ENCODE measurements around the gene CCDC78. TPM values are rescaled to one million over a fixed set of nuclear protein-coding genes. Genes with fewer than 3 reads are reported as not detected.

The CCDC78 gene
- total and polyA plus RNA-seq, 2 of the 4 experiments (the other 2 are of a cell fraction) = 0.54 to 4.6 TPM

DNA sequence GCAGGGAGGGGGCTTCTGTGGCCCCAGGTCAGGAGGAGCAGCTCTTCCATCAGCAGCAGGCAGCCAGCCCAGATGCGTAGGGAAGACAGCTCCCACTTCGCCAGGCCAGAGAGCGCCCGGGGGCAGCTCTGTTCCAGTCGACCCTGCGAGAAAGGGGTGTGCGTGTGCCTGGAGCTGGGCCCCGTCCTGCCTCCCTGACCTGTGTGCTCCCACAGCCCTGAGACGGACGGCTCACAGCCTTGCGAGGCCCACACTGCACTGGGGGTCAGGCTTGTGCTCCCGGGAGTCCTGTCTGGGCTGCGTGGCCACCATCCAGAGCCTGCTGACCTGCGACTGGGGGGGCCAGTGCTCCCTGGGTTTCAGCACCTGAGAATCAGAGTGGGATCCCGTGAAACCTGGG lies 33.8 kb upstream of the CCDC78 start:
- H3K9ac ChIP-seq (ENCODE audit: low read depth, low read length) = no peak overlapping the region
- H3K23ac ChIP-seq (ENCODE audit: low read depth, low read length) = no peak overlapping the region
- no peak overlapping the region for H2BK15ac ChIP-seq (ENCODE audit: low read depth, low read length)
- no peak overlapping the region for H2BK20ac ChIP-seq (ENCODE audit: low read depth, low read length)
- H3K14ac ChIP-seq (replicated peaks; ENCODE audit: low read depth, low read length) = no peak overlapping the region
- H2AK9ac ChIP-seq (replicated peaks; ENCODE audit: low read depth, low read length, poor library complexity) = no peak overlapping the region
- H3K4me3 ChIP-seq (ENCODE audit: insufficient read depth, low read depth, low read length) = no peak overlapping the region
- intact Hi-C loops (cut with micrococcal nuclease) (no loop called here), dilution Hi-C loops (cut with HindIII; ENCODE audit: low sequenced_read_pairs, unreplicated experiment) (no loop called here), in situ Hi-C loops (cut with MboI; ENCODE audit: low sequenced_read_pairs) (no loop called here)
- BruUV-seq (replicated peaks) = no TSS peak
- no peak overlapping the region for H3K18ac ChIP-seq (ENCODE audit: low read depth, low read length)
- H3K79me1 ChIP-seq (ENCODE audit: low read depth in 1 of 2, low read length in 2 of 2) = no peaks in the 10 kb centered on the region
- H2BK120ac ChIP-seq (ENCODE audit: low read depth, low read length) = no peak overlapping the region
- no peak overlapping the region for H4K91ac ChIP-seq (ENCODE audit: insufficient read depth, low read depth, low read length)
- ATAC-seq (ENCODE audit: low read depth) = no peak
- H3K9me3 ChIP-seq (ENCODE audit: control insufficient read depth, insufficient read depth, low read length) = peaks cover 3% of the 10 kb centered on the region
- no peak overlapping the region for H2AFZ ChIP-seq (replicated peaks; ENCODE audit: low read length, poor library complexity)
- H3K36me3 ChIP-seq (ENCODE audit: control insufficient read depth, insufficient read depth, low read length) = no peaks in the 10 kb centered on the region
- no peak overlapping the region; the same call in 1 of the 2 replicates for H2AK5ac ChIP-seq (ENCODE audit: low read depth, low read length)
- no peak overlapping the region for H2BK5ac ChIP-seq (ENCODE audit: low read depth, low read length, poor library complexity, severe bottlenecking)
- no peak overlapping the region for H3K4me2 ChIP-seq (ENCODE audit: low read depth, low read length)
- DNase-seq = no peak
- TF ChIP-seq MXI1 (IDR thresholded peaks at IDR 0.05; ENCODE audit: borderline replicate concordance, low read depth, low read length) (no peak), MAFK (IDR thresholded peaks at IDR 0.05; ENCODE audit: low read depth, low read length) (no peak), POLR2A (IDR thresholded peaks at IDR 0.05; ENCODE audit: low read depth, low read length) (no peak), CHD1 (IDR thresholded peaks at IDR 0.05; ENCODE audit: low read depth, low read length) (no peak), RAD21 (IDR thresholded peaks at IDR 0.05; ENCODE audit: low read length) (no peak), CEBPB (IDR thresholded peaks at IDR 0.05; ENCODE audit: low read depth, low read length) (no peak), RFX5 (IDR thresholded peaks at IDR 0.05; ENCODE audit: low read depth, low read length) (no peak), MAZ (IDR thresholded peaks at IDR 0.05; ENCODE audit: borderline replicate concordance, low read depth, low read length) (no peak), FOS (IDR thresholded peaks at IDR 0.05; ENCODE audit: low read depth, low read length) (no peak), RCOR1 (IDR thresholded peaks at IDR 0.05; ENCODE audit: insufficient replicate concordance, low read length) (no peak), SMC3 (IDR thresholded peaks at IDR 0.05; ENCODE audit: low read depth, low read length) (no peak), BHLHE40 (IDR thresholded peaks at IDR 0.05; ENCODE audit: low read depth, low read length) (no peak), NFE2L2 (IDR thresholded peaks at IDR 0.05; ENCODE audit: low read depth, low read length) (no peak)
- TF ChIP-seq, protein P1, sequence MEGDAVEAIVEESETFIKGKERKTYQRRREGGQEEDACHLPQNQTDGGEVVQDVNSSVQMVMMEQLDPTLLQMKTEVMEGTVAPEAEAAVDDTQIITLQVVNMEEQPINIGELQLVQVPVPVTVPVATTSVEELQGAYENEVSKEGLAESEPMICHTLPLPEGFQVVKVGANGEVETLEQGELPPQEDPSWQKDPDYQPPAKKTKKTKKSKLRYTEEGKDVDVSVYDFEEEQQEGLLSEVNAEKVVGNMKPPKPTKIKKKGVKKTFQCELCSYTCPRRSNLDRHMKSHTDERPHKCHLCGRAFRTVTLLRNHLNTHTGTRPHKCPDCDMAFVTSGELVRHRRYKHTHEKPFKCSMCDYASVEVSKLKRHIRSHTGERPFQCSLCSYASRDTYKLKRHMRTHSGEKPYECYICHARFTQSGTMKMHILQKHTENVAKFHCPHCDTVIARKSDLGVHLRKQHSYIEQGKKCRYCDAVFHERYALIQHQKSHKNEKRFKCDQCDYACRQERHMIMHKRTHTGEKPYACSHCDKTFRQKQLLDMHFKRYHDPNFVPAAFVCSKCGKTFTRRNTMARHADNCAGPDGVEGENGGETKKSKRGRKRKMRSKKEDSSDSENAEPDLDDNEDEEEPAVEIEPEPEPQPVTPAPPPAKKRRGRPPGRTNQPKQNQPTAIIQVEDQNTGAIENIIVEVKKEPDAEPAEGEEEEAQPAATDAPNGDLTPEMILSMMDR (conservative IDR thresholded peaks at IDR 0.05; ENCODE audit: low read depth, low read length) = no peak
- TF ChIP-seq, protein P2, sequence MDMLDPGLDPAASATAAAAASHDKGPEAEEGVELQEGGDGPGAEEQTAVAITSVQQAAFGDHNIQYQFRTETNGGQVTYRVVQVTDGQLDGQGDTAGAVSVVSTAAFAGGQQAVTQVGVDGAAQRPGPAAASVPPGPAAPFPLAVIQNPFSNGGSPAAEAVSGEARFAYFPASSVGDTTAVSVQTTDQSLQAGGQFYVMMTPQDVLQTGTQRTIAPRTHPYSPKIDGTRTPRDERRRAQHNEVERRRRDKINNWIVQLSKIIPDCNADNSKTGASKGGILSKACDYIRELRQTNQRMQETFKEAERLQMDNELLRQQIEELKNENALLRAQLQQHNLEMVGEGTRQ (IDR thresholded peaks at IDR 0.05; ENCODE audit: low read depth, low read length) = no peak
- TF ChIP-seq, protein P3, sequence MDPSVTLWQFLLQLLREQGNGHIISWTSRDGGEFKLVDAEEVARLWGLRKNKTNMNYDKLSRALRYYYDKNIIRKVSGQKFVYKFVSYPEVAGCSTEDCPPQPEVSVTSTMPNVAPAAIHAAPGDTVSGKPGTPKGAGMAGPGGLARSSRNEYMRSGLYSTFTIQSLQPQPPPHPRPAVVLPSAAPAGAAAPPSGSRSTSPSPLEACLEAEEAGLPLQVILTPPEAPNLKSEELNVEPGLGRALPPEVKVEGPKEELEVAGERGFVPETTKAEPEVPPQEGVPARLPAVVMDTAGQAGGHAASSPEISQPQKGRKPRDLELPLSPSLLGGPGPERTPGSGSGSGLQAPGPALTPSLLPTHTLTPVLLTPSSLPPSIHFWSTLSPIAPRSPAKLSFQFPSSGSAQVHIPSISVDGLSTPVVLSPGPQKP (IDR thresholded peaks at IDR 0.05; ENCODE audit: borderline replicate concordance, low read depth, low read length) = no peak
- no peak overlapping the region for H4K8ac ChIP-seq (ENCODE audit: low read depth in 2 of 2, low read length in 2 of 2)
- ChIA-PET CTCF (no interaction called here), POLR2A (ENCODE audit: unreplicated experiment) (no interaction called here)
- WGBS, 2 experiments (ENCODE audit: extremely low coverage in 2 of 2, insufficient read length in 1 of 2) = 40% methylated on average over 12 of the region's 15 CpGs; no CpG with 5 or more reads in 1 of the 2 experiments
- H3K4ac ChIP-seq (ENCODE audit: low read depth, low read length) = no peak overlapping the region
- H3K9me1 ChIP-seq (ENCODE audit: insufficient read depth, low read length) = no peaks in the 10 kb centered on the region
- no peak overlapping the region for H3K27ac ChIP-seq (ENCODE audit: insufficient read depth, low read length)
- H4K20me1 ChIP-seq (ENCODE audit: insufficient read depth, low read length) = no peaks in the 10 kb centered on the region
- H3K56ac ChIP-seq (ENCODE audit: extremely low read depth, insufficient read depth, low read length) = no peak overlapping the region
- H3K27me3 ChIP-seq (ENCODE audit: control insufficient read depth, insufficient read depth, low read length) = peaks cover 4% of the 10 kb centered on the region; the same call in 1 of the 2 replicates
- no peak overlapping the region for H4K5ac ChIP-seq (ENCODE audit: low read depth, low read length)
- no peaks in the 10 kb centered on the region for H3K4me1 ChIP-seq (ENCODE audit: control insufficient read depth, insufficient read depth, low read length)

Measured in IMR-90 (cell line).